Keratinocyte (primary cell): ENCODE results near the gene ITGBL1. TPM values are rescaled to one million over a fixed set of nuclear protein-coding genes. Genes with fewer than 3 reads are reported as not detected.

Experiments
- DNase-seq: peaks from one replicate; pipeline ENCODE4 v3.0.0-alpha.2; 2011; ENCODE audit warnings: low read depth, missing footprints, low spot score
- FAIRE-seq: peaks from 2 replicates; lab custom pipeline; 2011; peaks lifted over from hg19 to GRCh38; lab: Jason Lieb, UNC
- H2AFZ ChIP-seq: 2 replicates; pipeline ENCODE4 v1.6.0; 2012; ENCODE audit warnings: low read length, control low read depth, inconsistent platforms; ENCODE audit not compliant: control insufficient read depth
- H3K27ac ChIP-seq: 2 replicates; pipeline ENCODE4 v1.5.1; 2011; ENCODE audit warnings: low read length; ENCODE audit not compliant: control insufficient read depth, insufficient read depth
- H3K27me3 ChIP-seq: 3 replicates; pipeline ENCODE4 v1.6.0; 2011; ENCODE audit warnings: low read length; ENCODE audit not compliant: control insufficient read depth, insufficient read depth; ENCODE audit errors: extremely low read depth
- H3K36me3 ChIP-seq, 2 experiments: 2 replicates in 1 of 2; 3 replicates in 1 of 2; pipeline ENCODE4 v1.5.1; 2011; ENCODE audit warnings: low read length in 2 of 2, mild to moderate bottlenecking in 1 of 2; ENCODE audit not compliant: control insufficient read depth in 2 of 2, insufficient read depth in 2 of 2; ENCODE audit errors: extremely low read depth in 1 of 2
- H3K4me1 ChIP-seq: 3 replicates; pipeline ENCODE4 v1.5.1; 2011; ENCODE audit warnings: low read length; ENCODE audit not compliant: control insufficient read depth, insufficient read depth; ENCODE audit errors: extremely low read depth
- H3K4me2 ChIP-seq: 3 replicates; pipeline ENCODE4 v1.6.0; 2011; ENCODE audit warnings: low read depth, low read length; ENCODE audit not compliant: control insufficient read depth, insufficient read depth; ENCODE audit errors: extremely low read depth
- H3K4me3 ChIP-seq, 3 experiments: fragments of 200-600 bp in 1 of 3; sonication (generic) in 1 of 3; 2 replicates in 2 of 3; 3 replicates in 1 of 3; pipeline ENCODE4 v1.5.1; 2011 to 2016; ENCODE audit warnings: low read length in 3 of 3, mild to moderate bottlenecking in 3 of 3, control low read depth in 2 of 3, inconsistent platforms in 1 of 3, low read depth in 1 of 3, mixed read lengths in 1 of 3, mixed run types in 1 of 3, moderate library complexity in 1 of 3; ENCODE audit not compliant: control insufficient read depth in 2 of 3, insufficient read depth in 2 of 3; ENCODE audit errors: extremely low read depth in 1 of 3
- H3K79me2 ChIP-seq: 2 replicates; pipeline ENCODE4 v1.6.0; 2012; ENCODE audit warnings: low read length; ENCODE audit not compliant: control insufficient read depth, insufficient read depth
- H3K9ac ChIP-seq: 3 replicates; pipeline ENCODE4 v1.6.0; 2011; ENCODE audit warnings: low read length; ENCODE audit not compliant: control insufficient read depth, insufficient read depth; ENCODE audit errors: extremely low read depth
- H3K9me1 ChIP-seq: 3 replicates; pipeline ENCODE4 v1.6.0; 2011; ENCODE audit warnings: low read length; ENCODE audit not compliant: control insufficient read depth, insufficient read depth; ENCODE audit errors: extremely low read depth
- H3K9me3 ChIP-seq: 2 replicates; pipeline ENCODE4 v1.5.1; 2012; ENCODE audit warnings: low read depth, low read length; ENCODE audit not compliant: control insufficient read depth
- H4K20me1 ChIP-seq: 3 replicates; pipeline ENCODE4 v1.6.0; 2011; ENCODE audit warnings: low read length; ENCODE audit not compliant: control insufficient read depth, insufficient read depth; ENCODE audit errors: extremely low read depth
- EZH2 ChIP-seq: IDR thresholded peaks from one replicate; pipeline ENCODE4 v1.6.1; 2012; ENCODE audit warnings: inconsistent platforms, mild to moderate bottlenecking, low read length, moderate library complexity
- dilution Hi-C: fragments of 300-500 bp; cut with MboI; formaldehyde crosslinking; loops from one replicate; pipeline ENCODE4 v1.7.0; 2020; ENCODE audit warnings: low sequenced_read_pairs; ENCODE audit not compliant: extremely low pct_ligation_motif_present
- polyA plus RNA-seq, 5 experiments: library from polyadenylated mRNA; depleted of rRNA in 3 of 5; stranded (reverse) in 3 of 5; stranded (forward) in 1 of 5; unstranded in 1 of 5; fragments of >200 nt; gene quantifications; 1 replicate in 1 of 5; 2 replicates in 3 of 5; 3 replicates in 1 of 5; pipeline versions ENCODE4 v1.2.1 to v1.2.3, GENCODE V29; 2011 to 2012; ENCODE audit warnings: missing spikeins in 2 of 5, low read depth in 1 of 5, low replicate concordance in 1 of 5
- TF ChIP-seq, protein P1 (sequence below), 3 experiments: IDR thresholded peaks in 1 of 3; conservative IDR thresholded peaks in 1 of 3; optimal IDR thresholded peaks in 1 of 3; 2 replicates in 2 of 3; 3 replicates in 1 of 3; pipeline versions ENCODE3 to v1.5.1; 2011; ENCODE audit warnings: low read length in 3 of 3, mild to moderate bottlenecking in 3 of 3, moderate library complexity in 2 of 3, control low read depth in 1 of 3, inconsistent platforms in 1 of 3; ENCODE audit not compliant: insufficient read depth in 2 of 3; ENCODE audit errors: extremely low read depth in 1 of 3

The ITGBL1 gene
- polyA plus RNA-seq, 1 donor (not counting 4 experiments of a cell fraction or from before 2014, with no cell fraction given), result 2.1 TPM

DNA sequence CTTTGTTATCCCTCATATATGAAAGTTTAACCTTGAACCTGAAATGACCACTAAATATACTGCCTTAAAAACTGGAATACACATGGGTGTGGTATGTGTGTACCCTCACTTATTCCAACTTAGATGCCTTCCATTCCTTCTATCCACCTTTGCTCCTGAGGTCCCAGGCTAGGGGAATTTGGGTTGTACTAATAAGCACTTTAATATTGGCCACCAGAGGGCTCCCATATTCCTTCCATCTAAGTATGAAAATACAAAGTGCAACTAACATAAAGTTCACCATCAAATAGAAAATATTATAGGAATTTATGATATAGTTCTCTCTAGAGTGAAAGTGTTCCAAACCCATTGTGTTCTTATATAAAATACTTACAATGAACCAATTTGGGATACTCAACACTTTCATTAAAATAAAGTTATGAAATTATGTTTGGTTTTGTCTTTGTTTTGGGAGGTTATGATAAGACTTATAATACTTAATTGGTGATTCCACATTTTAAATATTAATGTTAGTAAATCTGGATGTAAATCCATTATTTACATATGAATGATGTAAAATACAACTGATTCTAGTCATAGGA lies 62.3 kb downstream of the ITGBL1 start:
- no peak overlapping the region for H3K27ac ChIP-seq
- no peaks in the 10 kb centered on the region for H3K9me3 ChIP-seq
- H3K4me3 ChIP-seq, result no peak overlapping the region
- DNase-seq, result no peak
- no peaks in the 10 kb centered on the region for H3K27me3 ChIP-seq
- H3K9ac ChIP-seq, result no peak overlapping the region
- H3K9me1 ChIP-seq, result no peaks in the 10 kb centered on the region
- H4K20me1 ChIP-seq, result no peaks in the 10 kb centered on the region
- no peak for TF ChIP-seq EZH2
- TF ChIP-seq, protein P1, sequence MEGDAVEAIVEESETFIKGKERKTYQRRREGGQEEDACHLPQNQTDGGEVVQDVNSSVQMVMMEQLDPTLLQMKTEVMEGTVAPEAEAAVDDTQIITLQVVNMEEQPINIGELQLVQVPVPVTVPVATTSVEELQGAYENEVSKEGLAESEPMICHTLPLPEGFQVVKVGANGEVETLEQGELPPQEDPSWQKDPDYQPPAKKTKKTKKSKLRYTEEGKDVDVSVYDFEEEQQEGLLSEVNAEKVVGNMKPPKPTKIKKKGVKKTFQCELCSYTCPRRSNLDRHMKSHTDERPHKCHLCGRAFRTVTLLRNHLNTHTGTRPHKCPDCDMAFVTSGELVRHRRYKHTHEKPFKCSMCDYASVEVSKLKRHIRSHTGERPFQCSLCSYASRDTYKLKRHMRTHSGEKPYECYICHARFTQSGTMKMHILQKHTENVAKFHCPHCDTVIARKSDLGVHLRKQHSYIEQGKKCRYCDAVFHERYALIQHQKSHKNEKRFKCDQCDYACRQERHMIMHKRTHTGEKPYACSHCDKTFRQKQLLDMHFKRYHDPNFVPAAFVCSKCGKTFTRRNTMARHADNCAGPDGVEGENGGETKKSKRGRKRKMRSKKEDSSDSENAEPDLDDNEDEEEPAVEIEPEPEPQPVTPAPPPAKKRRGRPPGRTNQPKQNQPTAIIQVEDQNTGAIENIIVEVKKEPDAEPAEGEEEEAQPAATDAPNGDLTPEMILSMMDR (optimal IDR thresholded peaks at IDR 0.05 in 1 of 3, IDR thresholded peaks at IDR 0.05 in 1 of 3, conservative IDR thresholded peaks at IDR 0.05 in 1 of 3; ENCODE audit: extremely low read depth in 1 of 3, insufficient read depth in 2 of 3, low read length in 3 of 3), result peak; percentile 41 to 55 (median 53)
- no peaks in the 10 kb centered on the region for H3K36me3 ChIP-seq
- FAIRE-seq, result no peak
- H3K4me2 ChIP-seq, result no peak overlapping the region
- H3K4me1 ChIP-seq, result no peaks in the 10 kb centered on the region
- no peak overlapping the region for H2AFZ ChIP-seq
- dilution Hi-C loops, result loop anchor here (25.0 kb wide), 1 partner anchor 248 kb away; no protein-coding TSS in a partner anchor
- H3K79me2 ChIP-seq, result no peaks in the 10 kb centered on the region

DNA sequence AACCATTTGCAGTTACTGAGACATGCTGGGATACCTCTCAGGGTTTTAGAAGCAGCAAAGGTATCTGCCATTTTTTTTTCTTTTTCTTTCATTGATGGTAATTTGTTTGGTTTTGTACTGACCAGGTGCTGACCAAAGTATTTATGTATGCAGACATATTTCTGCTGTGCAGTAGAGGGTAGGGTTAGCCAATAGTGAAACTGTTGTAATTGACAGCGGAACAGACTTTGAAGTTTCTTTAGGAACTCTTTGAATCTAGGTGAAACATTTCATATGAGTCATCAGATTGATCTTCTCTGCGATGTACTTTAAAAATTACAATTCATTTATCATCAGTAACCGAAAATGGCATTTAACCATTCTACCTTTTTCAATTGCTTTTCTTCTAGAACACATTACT lies 63.0 kb downstream of the ITGBL1 start:
- Histone ChIP-seq H3K4me2 (no peak overlapping the region), H3K4me3 (no peak overlapping the region), H3K9me3 (no peaks in the 10 kb centered on the region), H3K27me3 (no peaks in the 10 kb centered on the region), H3K79me2 (no peaks in the 10 kb centered on the region), H2AFZ (no peak overlapping the region), H3K9ac (no peak overlapping the region), H3K36me3 (no peaks in the 10 kb centered on the region), H3K4me1 (peaks cover 2% of the 10 kb centered on the region), H4K20me1 (no peaks in the 10 kb centered on the region), H3K9me1 (no peaks in the 10 kb centered on the region), H3K27ac (no peak overlapping the region)
- dilution Hi-C loops, result loop anchor here (25.0 kb wide), 1 partner anchor 247 kb away; no protein-coding TSS in a partner anchor
- DNase-seq, result no peak
- no peak for TF ChIP-seq EZH2
- TF ChIP-seq, protein P1 (optimal IDR thresholded peaks at IDR 0.05 in 1 of 3, IDR thresholded peaks at IDR 0.05 in 1 of 3, conservative IDR thresholded peaks at IDR 0.05 in 1 of 3; ENCODE audit: extremely low read depth in 1 of 3, insufficient read depth in 2 of 3, low read length in 3 of 3), result no peak
- FAIRE-seq, result no peak
